GM19035 (cell line): ENCODE results near the gene IL22RA2.

Experiments used
- ATAC-seq: cut with Tn5 transposase; IDR thresholded peaks from one replicate; pipeline ENCODE4 v1.9.1; 2021; ENCODE audit not compliant: unreplicated experiment

IL22RA2 gene

GRCh38 chr6:137197684-137198645 is 24.5 kb upstream of the IL22RA2 start:
- no peak for ATAC-seq

DNA sequence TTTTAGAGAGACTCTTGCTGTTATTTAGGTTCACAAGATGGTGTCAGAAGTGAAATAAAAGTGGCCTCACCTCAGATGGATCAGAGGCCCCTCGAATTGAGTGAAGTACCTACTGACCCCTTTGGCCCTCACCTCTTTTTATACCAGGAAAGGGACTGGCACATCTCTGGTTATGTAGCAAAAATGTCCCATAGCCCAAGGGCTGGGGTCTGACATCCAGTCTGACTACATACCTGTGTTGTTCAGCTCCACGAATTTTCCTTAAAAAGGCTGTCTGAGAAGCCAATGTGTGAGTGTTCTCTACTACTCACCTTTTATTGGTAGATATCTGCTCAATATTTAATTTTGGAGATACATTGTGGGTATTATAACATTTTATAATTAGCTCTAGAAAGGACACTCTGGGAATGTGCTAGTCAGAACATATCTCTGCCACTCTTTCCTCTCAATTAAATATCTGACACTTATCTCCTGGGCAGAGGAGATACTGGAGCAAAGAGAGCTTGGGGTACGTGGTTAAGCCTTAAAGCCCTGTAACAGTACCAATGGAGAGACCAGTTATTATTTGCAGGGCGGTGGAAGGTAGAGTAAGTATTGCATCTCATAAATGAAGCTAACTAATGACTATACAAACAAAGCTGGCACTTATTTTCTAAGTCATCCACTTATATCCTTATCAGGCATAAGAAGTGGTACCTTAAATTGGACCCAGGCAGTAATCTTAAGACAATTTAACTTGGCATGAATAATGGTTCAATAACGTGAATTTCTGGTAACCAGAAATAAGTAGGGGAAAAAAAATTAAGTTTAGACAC is 20.0 kb upstream of the IL22RA2 start:
- no peak for ATAC-seq

GRCh38 chr6:137192821-137193220 is 19.4 kb upstream of the IL22RA2 start:
- no peak for ATAC-seq

- ATAC-seq, result no peak
Measured at GRCh38 chr6:137191670-137192069, 18.2 kb upstream of the IL22RA2 start.

GRCh38 chr6:137191236-137191635 is 17.8 kb upstream of the IL22RA2 start:
- ATAC-seq, result no peak

DNA sequence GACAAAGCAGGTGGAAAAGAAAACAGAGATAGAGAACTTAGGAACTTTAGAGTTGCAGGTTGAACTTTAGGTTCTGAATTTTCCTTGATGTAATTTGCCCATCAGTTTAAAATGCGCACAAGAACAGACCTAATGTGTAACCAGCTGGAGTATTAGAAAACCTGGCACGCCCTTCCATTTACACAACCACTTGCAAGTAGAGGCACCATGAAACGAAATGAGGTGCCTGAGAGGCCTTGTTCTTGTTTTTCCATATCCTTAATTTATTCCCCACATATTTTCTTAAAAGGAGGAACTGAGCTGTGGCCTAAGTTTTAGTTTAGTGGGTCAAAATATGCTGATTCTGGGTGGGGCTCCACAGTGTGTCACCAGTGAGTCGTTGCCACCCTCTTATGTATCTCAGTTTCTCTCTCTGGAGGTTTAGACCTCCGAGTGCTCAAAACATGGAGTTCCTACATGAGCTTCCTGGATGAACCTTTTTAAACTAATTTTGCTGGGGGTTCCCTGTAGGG is 17.2 kb upstream of the IL22RA2 start:
- ATAC-seq, result no peak

GRCh38 chr6:137188855-137189254 is 15.4 kb upstream of the IL22RA2 start:
- ATAC-seq, result no peak

DNA sequence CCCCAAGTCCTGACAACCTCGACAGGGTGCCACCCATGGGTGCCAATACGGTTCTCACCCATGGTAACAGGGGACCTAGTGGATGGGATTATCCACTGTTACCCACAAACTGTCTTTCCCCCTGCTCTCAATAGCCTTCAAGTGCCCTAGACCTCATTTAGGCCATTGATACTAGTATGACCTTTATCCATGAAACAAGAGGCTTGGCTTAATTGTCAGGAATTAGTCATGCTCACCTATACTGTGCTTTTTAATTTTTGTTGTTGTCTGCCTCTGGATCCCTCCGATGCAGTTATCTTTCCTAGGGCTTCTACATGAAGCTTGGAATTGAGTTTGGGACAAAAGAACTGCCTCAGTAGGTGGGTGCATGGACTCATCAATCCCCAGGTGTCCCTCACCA is 11.8 kb upstream of the IL22RA2 start:
- no peak for ATAC-seq

DNA sequence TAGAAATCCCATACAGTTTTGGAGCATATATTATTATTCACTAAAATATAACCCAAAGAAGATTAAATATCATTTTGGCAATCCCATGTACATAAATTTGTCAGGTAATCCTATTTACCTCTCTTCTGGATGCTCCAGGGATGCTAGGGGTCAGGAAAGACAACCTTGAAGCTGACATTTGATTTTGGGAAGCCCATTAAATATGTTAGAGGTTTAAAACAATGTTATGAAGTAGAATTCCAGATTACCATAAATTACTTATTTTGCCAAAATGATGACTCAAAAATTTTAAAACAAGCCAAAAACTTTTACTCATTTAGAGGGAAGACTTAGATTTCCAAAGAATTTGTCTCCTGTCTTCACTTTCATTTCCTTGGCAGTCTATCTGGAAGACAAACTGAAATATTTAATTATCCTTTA is 9.2 kb upstream of the IL22RA2 start:
- ATAC-seq, result no peak

DNA sequence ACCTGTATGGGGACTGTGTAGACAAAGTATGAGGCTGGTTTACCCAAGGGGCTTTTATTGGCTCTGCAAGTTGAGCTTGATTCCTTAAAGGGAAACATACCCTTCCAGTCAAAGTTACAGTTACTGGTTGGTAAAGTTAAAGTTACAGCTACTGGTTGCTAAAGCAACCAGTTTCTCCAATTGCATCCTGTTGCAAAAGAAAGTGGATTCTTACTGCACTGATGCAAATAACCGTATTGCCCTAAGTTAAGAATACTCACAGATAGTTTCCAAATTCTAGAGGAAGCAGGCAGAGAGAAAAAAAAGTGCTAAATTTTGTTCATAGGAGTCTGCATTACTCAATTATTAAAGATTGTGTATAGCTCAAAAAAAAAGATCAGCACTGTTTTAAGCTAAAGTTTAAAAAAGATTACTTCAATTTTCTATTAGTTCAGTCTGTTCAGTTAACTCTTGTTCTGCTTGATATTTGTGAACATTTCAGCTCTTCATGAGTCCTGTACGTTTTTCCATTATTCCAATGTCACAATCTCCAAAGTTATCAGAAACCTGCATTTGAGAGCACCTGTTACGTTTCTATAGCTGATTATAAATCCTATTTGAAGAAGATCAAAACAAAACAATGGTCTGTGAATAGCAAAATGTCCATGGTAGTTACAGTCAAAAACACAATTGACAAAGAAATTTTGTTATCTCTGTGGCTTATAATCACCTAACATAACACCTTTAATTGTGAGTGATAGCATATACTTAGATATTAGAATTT is 8.6 kb upstream of the IL22RA2 start:
- ATAC-seq, result no peak

DNA sequence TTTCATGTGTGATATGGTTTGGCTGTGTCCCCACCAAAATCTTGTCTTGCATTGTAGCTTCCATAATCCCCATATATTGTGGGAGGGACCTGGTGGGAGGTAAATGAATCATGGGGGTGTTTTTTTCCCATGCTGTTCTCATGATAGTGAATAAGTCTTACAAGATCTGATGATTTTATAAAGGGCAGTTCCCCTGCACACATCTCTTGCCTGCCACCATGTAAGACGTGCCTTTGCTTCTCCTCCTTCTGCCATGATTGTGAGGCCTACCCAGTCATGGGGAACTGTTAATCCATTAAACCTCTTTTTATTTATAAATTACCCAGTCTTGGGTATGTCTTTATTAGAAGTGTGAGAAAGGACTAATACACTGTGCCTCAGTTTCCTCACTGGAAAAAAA is 4.2 kb upstream of the IL22RA2 start:
- ATAC-seq, result no peak

- ATAC-seq, result no peak
Measured at GRCh38 chr6:137176729-137177128, 3.3 kb upstream of the IL22RA2 start.

DNA sequence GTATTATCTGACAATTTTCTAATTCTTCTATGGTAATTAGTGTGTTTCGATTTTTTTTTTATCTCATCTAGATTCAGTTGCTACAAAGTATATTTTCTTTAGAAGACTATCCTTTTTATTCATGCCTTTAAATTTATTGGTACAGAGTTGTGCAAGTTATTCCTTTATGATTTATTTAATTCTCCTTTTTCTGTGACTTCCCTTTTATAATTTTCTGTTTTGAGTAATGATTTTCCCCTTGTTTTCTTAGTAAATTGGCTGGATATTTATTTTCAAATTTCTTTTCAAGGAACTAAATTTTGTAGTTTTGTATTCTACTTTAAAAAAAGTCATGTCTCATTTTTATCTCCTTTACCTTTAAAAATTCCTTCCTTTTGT is 2.4 kb upstream of the IL22RA2 start:
- no peak for ATAC-seq

DNA sequence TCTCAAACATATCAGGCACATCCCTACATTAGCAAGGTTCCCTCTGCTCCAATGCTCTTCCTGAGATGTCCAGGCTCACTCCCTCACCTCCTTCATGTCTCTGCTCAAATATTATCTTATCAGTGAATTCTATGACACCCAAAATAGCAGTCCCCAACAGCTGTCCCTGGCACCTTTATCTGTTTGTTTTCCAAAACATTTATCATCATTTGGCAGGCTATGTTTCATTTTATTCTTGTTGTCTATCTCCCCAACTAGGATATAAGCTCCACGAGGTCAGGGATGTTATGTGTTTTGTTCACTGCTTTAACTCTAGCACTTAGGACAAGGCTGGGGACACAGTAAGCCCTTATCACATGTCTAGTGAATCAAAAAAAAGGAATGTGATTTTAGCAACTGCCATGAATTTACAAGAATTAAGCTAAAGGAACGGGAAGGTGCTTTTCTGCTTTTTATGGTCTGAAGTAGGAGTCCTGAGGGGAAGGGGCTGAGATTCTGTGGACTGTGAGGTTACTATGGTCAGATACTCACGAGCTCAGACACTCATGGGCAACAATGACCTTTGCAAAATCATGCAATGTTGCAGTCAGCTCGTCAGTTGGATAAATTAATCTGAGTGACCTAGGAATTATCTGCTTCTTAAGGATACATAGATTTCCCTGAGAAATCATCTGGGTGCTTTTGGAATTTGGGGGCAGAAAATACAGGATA is 1.9 kb upstream of the IL22RA2 start:
- no peak for ATAC-seq

DNA sequence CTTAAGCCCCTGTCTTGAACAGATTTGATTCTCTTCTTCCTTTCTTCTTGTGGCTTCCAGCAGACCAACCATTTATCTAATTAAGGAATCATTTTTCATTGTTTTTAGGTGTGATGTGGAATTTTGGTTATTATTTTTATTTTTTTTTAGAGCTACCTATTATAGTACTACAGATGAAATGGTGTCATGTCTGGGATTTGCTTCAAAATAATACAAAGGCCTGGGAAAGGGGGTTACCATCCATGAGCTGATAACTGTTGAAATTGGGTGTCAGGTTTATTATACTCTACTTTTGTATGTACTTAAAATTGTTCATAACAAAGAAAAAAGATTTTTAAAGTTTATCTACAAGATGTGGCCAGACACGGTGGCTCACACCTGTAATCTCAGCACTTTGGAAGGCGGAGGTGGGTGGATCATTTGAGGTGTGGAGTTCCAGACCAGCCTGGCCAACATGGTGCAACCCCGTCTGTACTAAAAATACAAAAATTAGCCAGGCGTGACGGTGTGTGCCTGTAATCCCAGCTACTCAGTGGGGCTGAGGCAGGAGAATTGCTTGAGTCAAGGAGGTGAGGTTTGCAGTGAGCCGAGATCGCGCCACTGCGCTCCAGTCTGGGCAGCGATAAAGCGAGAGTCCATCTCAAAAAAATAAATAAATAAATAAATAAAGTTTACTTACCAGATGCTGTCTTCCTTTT is 561 bp downstream of the IL22RA2 start:
- ATAC-seq, result no peak

- ATAC-seq, result no peak
Measured at GRCh38 chr6:137171824-137172733, 1.4 kb downstream of the IL22RA2 start.

- ATAC-seq, result no peak
Measured at GRCh38 chr6:137171053-137171374, 2.4 kb downstream of the IL22RA2 start.

GRCh38 chr6:137170266-137171052 is 3.0 kb downstream of the IL22RA2 start:
- no peak for ATAC-seq
